Measurements from ENCODE around the gene GPR173.
A peak's percentile ranks its signal among the peaks of the same experiment; 100 is the strongest.

Gene GPR173

GRCh38 chrX:53089224-53089842 is 40.7 kb downstream of the GPR173 start:
- no peaks in the 10 kb centered on the region; the same call in 1 of the 2 replicates for H3K9me3 ChIP-seq (ENCODE audit: control insufficient read depth, insufficient read depth, low read depth, low read length)
- H3K9ac ChIP-seq (ENCODE audit: low read length), result peak overlapping the region; percentile 15
- H3K36me3 ChIP-seq (ENCODE audit: control insufficient read depth, insufficient read depth, low read length), result peaks cover 35% of the 10 kb centered on the region
- peaks cover 3% of the 10 kb centered on the region; the same call in 1 of the 2 replicates for H3K4me1 ChIP-seq (ENCODE audit: control insufficient read depth, insufficient read depth, low read length)
- H3K4me3 ChIP-seq (ENCODE audit: low read depth, low read length), result peak overlapping the region; percentile 70
- no peaks in the 10 kb centered on the region for H3K27me3 ChIP-seq (ENCODE audit: control insufficient read depth, insufficient read depth, low read length)
- H3K27ac ChIP-seq (ENCODE audit: low read depth, low read length), result no peak overlapping the region

DNA sequence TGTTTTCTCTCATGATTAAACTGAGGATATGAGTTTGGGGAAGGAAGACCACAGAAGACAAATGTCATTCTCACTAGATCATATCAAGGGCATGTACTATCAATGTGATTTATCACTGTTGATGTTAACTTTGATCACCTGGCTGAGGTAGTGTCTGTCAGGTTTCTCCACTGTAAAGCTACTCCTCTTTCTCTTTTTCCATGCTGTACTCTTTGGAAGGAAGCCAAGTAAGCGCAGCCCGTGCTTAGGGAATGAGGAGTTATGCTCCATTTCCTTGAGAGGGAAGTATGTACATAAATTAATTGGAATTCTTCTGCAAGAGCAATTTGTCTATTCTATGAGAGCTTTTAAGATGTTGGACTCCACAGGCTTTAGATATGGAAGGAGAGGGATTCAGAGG is 41.3 kb downstream of the GPR173 start:
- Histone ChIP-seq H3K9me3 (ENCODE audit: control insufficient read depth, insufficient read depth, low read depth, low read length) (no peaks in the 10 kb centered on the region; the same call in 1 of the 2 replicates), H3K4me3 (ENCODE audit: low read depth, low read length) (no peak overlapping the region), H3K27me3 (ENCODE audit: control insufficient read depth, insufficient read depth, low read length) (no peaks in the 10 kb centered on the region), H3K4me1 (ENCODE audit: control insufficient read depth, insufficient read depth, low read length) (peaks cover 3% of the 10 kb centered on the region; the same call in 1 of the 2 replicates), H3K36me3 (ENCODE audit: control insufficient read depth, insufficient read depth, low read length) (peaks cover 29% of the 10 kb centered on the region), H3K27ac (ENCODE audit: low read depth, low read length) (no peak overlapping the region), H3K9ac (ENCODE audit: low read length) (no peak overlapping the region)

DNA sequence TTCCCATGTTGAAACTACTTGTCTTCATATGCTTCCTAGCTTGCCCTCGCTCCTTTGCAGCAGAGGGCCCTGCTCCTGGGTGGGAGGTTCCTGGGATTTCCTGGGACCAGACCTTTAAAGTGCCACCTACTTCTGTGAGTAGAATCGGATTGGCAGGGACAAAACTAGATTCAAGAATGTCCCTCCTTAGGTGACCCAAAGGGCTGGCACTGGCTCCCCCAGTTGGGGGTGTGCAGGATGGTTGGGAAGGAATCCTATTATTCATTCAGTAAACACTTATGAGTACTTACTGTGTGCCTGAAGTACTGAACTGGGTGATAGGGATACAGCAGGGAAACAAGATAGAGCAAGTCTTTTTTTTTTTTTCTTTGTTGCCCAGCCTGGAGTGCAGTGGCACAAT is 42.8 kb downstream of the GPR173 start:
- Histone ChIP-seq H3K4me1 (ENCODE audit: control insufficient read depth, insufficient read depth, low read length) (peaks cover 3% of the 10 kb centered on the region; the same call in 1 of the 2 replicates), H3K27me3 (ENCODE audit: control insufficient read depth, insufficient read depth, low read length) (no peaks in the 10 kb centered on the region), H3K9ac (ENCODE audit: low read length) (no peak overlapping the region), H3K36me3 (ENCODE audit: control insufficient read depth, insufficient read depth, low read length) (peaks cover 14% of the 10 kb centered on the region), H3K9me3 (ENCODE audit: control insufficient read depth, insufficient read depth, low read depth, low read length) (no peaks in the 10 kb centered on the region; the same call in 1 of the 2 replicates), H3K4me3 (ENCODE audit: low read depth, low read length) (no peak overlapping the region), H3K27ac (ENCODE audit: low read depth, low read length) (no peak overlapping the region)

GRCh38 chrX:53093177-53093655 is 44.6 kb downstream of the GPR173 start:
- Histone ChIP-seq H3K36me3 (ENCODE audit: control insufficient read depth, insufficient read depth, low read length) (no peaks in the 10 kb centered on the region), H3K4me1 (ENCODE audit: control insufficient read depth, insufficient read depth, low read length) (peaks cover under 1% of the 10 kb centered on the region; the same call in 1 of the 2 replicates), H3K4me3 (ENCODE audit: low read depth, low read length) (peak overlapping the region; percentile 95), H3K27me3 (ENCODE audit: control insufficient read depth, insufficient read depth, low read length) (no peaks in the 10 kb centered on the region), H3K9ac (ENCODE audit: low read length) (peak overlapping the region; percentile 62), H3K9me3 (ENCODE audit: control insufficient read depth, insufficient read depth, low read depth, low read length) (no peaks in the 10 kb centered on the region; the same call in 1 of the 2 replicates), H3K27ac (ENCODE audit: low read depth, low read length) (peak overlapping the region; percentile 1; the same call in 1 of the 2 replicates)

- Histone ChIP-seq H3K9ac (ENCODE audit: low read length) (peak within 1 kb of the TSS; percentile 62), H3K27ac (ENCODE audit: low read depth, low read length) (peak within 1 kb of the TSS; percentile 63; the same call in 1 of the 2 replicates), H3K4me3 (ENCODE audit: low read depth, low read length) (peak within 1 kb of the TSS; percentile 95), H3K4me1 (ENCODE audit: control insufficient read depth, insufficient read depth, low read length) (no peaks in the 10 kb centered on the region), H3K9me3 (ENCODE audit: control insufficient read depth, insufficient read depth, low read depth, low read length) (no peaks in the 10 kb centered on the region; the same call in 1 of the 2 replicates), H3K27me3 (ENCODE audit: control insufficient read depth, insufficient read depth, low read length) (no peaks in the 10 kb centered on the region), H3K36me3 (ENCODE audit: control insufficient read depth, insufficient read depth, low read length) (peaks cover 2% of the 10 kb centered on the region; the same call in 1 of the 2 replicates)
Observed at GRCh38 chrX:53093748-53094581, 45.4 kb downstream of the GPR173 start, which contains the start of gene KANTR. Gene KANTR, plus strand, starts transcription at chrX:53094142. Its CDS starts 30,131 bp downstream, at chrX:53124273.

- Histone ChIP-seq H3K9me3 (ENCODE audit: control insufficient read depth, insufficient read depth, low read depth, low read length) (no peaks in the 10 kb centered on the region; the same call in 1 of the 2 replicates), H3K9ac (ENCODE audit: low read length) (peak overlapping the region; percentile 39), H3K4me3 (ENCODE audit: low read depth, low read length) (peak overlapping the region; percentile 95)
Observed at GRCh38 chrX:53094582-53094905, 46.0 kb downstream of the GPR173 start.

GRCh38 chrX:53095796-53096195 is 47.2 kb downstream of the GPR173 start:
- Histone ChIP-seq H3K27ac (ENCODE audit: low read depth, low read length) (no peak overlapping the region), H3K27me3 (ENCODE audit: control insufficient read depth, insufficient read depth, low read length) (no peaks in the 10 kb centered on the region), H3K9me3 (ENCODE audit: control insufficient read depth, insufficient read depth, low read depth, low read length) (no peaks in the 10 kb centered on the region; the same call in 1 of the 2 replicates), H3K4me1 (ENCODE audit: control insufficient read depth, insufficient read depth, low read length) (no peaks in the 10 kb centered on the region), H3K9ac (ENCODE audit: low read length) (no peak overlapping the region), H3K36me3 (ENCODE audit: control insufficient read depth, insufficient read depth, low read length) (peaks cover 5% of the 10 kb centered on the region), H3K4me3 (ENCODE audit: low read depth, low read length) (no peak overlapping the region)

More at GRCh38 chrX:53094582-53094905, 46.0 kb downstream of the GPR173 start:
- Histone ChIP-seq H3K36me3 (ENCODE audit: control insufficient read depth, insufficient read depth, low read length) (peaks cover 5% of the 10 kb centered on the region), H3K27ac (ENCODE audit: low read depth, low read length) (peak overlapping the region; percentile 63; the same call in 1 of the 2 replicates), H3K27me3 (ENCODE audit: control insufficient read depth, insufficient read depth, low read length) (no peaks in the 10 kb centered on the region), H3K4me1 (ENCODE audit: control insufficient read depth, insufficient read depth, low read length) (no peaks in the 10 kb centered on the region)

GRCh38 chrX:53114864-53115549 is 66.4 kb downstream of the GPR173 start:
- H3K27me3 ChIP-seq (ENCODE audit: control insufficient read depth, insufficient read depth, low read length), result no peaks in the 10 kb centered on the region
- H3K4me3 ChIP-seq (ENCODE audit: low read depth, low read length), result no peak overlapping the region
- peaks cover 8% of the 10 kb centered on the region; the same call in 1 of the 2 replicates for H3K9me3 ChIP-seq (ENCODE audit: control insufficient read depth, insufficient read depth, low read depth, low read length)
- H3K4me1 ChIP-seq (ENCODE audit: control insufficient read depth, insufficient read depth, low read length), result no peaks in the 10 kb centered on the region
- H3K27ac ChIP-seq (ENCODE audit: low read depth, low read length), result no peak overlapping the region; the same call in 1 of the 2 replicates
- no peak overlapping the region for H3K9ac ChIP-seq (ENCODE audit: low read length)
- 0 out of 2 replicates have a peak, but pooled peaks cover 3% of the 10 kb centered on the region for H3K36me3 ChIP-seq (ENCODE audit: control insufficient read depth, insufficient read depth, low read length)

DNA sequence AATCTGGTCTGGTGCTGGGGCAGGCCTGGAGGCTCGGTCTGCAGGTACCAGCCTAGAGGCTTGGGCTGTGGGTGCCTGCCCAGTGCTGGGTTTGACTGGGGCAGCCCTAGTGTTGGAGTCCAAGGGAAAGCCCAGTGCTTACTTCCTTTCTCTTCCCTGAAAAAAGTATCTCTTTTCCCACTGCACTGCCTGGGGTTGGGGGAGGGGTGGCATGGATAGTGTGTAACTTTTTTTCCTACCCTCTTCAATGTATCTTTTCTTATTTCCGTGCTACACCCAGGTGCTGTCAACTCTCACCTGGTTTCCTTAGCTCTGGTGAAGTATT is 66.9 kb downstream of the GPR173 start:
- Histone ChIP-seq H3K4me3 (ENCODE audit: low read depth, low read length) (no peak overlapping the region), H3K27me3 (ENCODE audit: control insufficient read depth, insufficient read depth, low read length) (no peaks in the 10 kb centered on the region), H3K9ac (ENCODE audit: low read length) (no peak overlapping the region), H3K27ac (ENCODE audit: low read depth, low read length) (no peak overlapping the region), H3K4me1 (ENCODE audit: control insufficient read depth, insufficient read depth, low read length) (no peaks in the 10 kb centered on the region), H3K36me3 (ENCODE audit: control insufficient read depth, insufficient read depth, low read length) (0 out of 2 replicates have a peak, but pooled peaks cover 3% of the 10 kb centered on the region), H3K9me3 (ENCODE audit: control insufficient read depth, insufficient read depth, low read depth, low read length) (peaks cover 8% of the 10 kb centered on the region; the same call in 1 of the 2 replicates)

DNA sequence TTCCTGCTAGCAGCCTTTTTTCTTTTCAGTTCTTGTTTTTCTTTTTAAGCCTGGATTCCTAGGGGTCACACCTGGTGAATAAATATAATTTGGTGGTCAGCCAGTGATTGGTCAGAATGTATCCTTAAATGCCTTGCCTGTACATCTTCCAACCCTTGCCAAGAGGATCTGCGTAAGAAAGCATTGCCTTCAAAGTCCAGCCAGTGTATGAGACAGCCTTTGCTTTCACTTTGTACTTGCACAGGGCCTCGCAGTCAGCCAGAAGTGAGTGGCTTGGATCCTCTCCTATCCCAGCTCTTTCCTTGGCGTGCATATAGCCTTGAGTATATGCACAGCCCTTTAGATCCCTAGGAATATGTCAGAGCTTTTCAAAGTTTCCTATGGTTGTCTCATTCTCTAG is 67.5 kb downstream of the GPR173 start:
- Histone ChIP-seq H3K36me3 (ENCODE audit: control insufficient read depth, insufficient read depth, low read length) (0 out of 2 replicates have a peak, but pooled peaks cover 3% of the 10 kb centered on the region), H3K4me3 (ENCODE audit: low read depth, low read length) (no peak overlapping the region), H3K9me3 (ENCODE audit: control insufficient read depth, insufficient read depth, low read depth, low read length) (peaks cover 8% of the 10 kb centered on the region; the same call in 1 of the 2 replicates), H3K9ac (ENCODE audit: low read length) (no peak overlapping the region), H3K27ac (ENCODE audit: low read depth, low read length) (no peak overlapping the region), H3K4me1 (ENCODE audit: control insufficient read depth, insufficient read depth, low read length) (no peaks in the 10 kb centered on the region), H3K27me3 (ENCODE audit: control insufficient read depth, insufficient read depth, low read length) (no peaks in the 10 kb centered on the region)
